Umbilical cord (tissue), 2 donors: ENCODE measurements around the gene TBRG4. TPM values are rescaled to one million over a fixed set of nuclear protein-coding genes. Genes with fewer than 3 reads are reported as not detected.
A peak's percentile ranks its signal among the peaks of the same experiment; 100 is the strongest.

Experiments used
- DNase-seq: peaks from one replicate; pipeline ENCODE4 v3.0.0-alpha.2; 2015; ENCODE audit warnings: low spot score
- total RNA-seq: library from RNA; depleted of rRNA; stranded (reverse); fragments of >200 nt; gene quantifications from one replicate; pipeline ENCODE4 v1.2.3, GENCODE V29; 2014; ENCODE audit warnings: low replicate concordance; ENCODE audit not compliant: insufficient read depth

The TBRG4 gene
- total RNA-seq, 1 donor from 2014 or later: 63.3 TPM

GRCh38 chr7:45143616-45144015, 32.1 kb upstream of the TBRG4 start:
- no peak for DNase-seq

GRCh38 chr7:45140827-45141226, 29.3 kb upstream of the TBRG4 start:
- no peak for DNase-seq

GRCh38 chr7:45138433-45139267, 27.2 kb upstream of the TBRG4 start:
- no peak for DNase-seq

DNA sequence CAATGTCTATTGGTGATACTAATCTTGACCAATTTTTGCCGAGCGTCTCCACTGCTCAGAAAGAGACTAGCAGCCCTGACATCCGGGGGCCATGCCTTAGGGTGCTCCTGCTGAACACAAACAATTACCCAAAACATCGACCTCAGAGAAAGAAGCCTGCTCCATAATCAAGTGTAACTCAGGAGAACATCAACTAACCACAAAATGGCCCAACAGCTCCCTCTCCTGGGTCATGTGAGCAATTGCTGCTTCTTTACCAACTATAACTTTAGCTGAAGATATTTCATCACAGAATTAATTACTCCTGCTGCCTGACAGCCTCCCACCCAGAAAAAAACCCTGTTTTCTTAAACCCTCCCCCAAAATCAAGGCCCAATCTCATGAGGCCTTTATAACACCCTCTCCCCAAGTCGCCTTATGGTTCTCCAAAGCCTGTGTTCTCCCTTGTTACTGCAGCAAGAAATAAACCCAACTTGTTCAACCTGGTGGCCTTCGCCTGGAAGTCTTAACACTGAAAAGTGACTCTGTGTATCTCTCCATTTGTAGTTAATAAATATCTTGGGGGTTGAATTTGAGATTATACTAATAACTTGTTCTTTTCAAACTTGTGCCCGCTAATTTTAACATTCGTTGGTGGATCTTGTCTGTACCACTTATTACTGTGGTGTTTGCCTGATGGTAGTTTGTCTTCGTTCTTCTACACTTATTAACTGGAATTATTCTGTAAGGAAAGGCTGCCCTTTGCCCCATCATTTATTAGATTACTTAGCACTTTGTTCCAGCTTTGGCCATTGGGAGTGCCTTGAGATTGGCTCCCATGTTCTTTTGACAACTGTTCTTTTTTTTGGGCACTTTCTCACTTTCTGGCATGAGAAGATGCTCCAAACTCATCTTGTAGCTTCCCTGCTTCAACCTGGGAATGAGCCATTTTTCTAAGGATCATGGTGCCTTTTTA, 24.9 kb upstream of the TBRG4 start:
- DNase-seq: peak; percentile 74

DNA sequence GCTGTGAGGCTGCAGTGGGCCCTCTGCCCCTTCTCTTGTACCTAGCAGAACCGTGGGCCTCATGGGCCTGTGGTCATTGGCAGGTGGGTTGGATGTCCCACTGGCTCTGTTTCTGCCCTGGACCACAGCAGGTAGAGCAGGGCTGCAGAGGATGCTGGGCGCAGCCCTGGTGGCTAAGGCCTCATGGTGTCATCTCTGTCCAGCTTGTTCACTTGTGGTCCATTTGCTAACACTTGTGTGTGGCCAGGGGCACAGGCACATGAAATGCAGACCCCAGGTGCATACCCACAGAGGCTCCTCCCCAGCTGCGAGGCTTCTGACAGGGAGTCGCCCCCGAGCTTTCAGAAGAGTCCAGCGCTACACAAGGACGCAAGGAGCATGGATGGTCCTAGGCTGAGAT, 22.4 kb upstream of the TBRG4 start:
- DNase-seq: no peak

DNA sequence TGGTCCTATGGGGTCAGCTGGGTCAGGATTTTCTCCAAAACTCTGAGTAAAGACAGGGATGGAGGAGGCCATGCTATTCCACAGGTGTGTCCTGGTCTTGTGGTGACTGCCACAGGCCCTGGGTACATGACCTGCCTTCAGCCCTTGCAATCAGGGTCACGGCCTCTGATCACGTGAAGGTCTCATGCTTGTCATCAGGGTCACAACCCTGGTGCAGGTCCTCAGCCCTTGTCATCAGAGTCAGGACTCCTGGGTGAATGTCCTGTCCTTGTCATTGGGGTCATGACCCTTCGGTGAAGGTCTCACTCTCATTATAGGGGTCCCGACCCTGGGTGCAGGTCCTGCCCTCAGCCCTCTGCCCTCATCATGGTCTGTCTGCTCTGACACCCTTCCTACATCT, 21.9 kb upstream of the TBRG4 start:
- no peak for DNase-seq

- no peak for DNase-seq
These were observed 21.3 kb upstream of the TBRG4 start for GRCh38 chr7:45132708-45133320.

- no peak for DNase-seq
These were observed 20.4 kb upstream of the TBRG4 start for GRCh38 chr7:45131891-45132290.

- DNase-seq: no peak
These were observed 19.4 kb upstream of the TBRG4 start for GRCh38 chr7:45130910-45131309.

GRCh38 chr7:45129906-45130305, 18.4 kb upstream of the TBRG4 start:
- no peak for DNase-seq

DNA sequence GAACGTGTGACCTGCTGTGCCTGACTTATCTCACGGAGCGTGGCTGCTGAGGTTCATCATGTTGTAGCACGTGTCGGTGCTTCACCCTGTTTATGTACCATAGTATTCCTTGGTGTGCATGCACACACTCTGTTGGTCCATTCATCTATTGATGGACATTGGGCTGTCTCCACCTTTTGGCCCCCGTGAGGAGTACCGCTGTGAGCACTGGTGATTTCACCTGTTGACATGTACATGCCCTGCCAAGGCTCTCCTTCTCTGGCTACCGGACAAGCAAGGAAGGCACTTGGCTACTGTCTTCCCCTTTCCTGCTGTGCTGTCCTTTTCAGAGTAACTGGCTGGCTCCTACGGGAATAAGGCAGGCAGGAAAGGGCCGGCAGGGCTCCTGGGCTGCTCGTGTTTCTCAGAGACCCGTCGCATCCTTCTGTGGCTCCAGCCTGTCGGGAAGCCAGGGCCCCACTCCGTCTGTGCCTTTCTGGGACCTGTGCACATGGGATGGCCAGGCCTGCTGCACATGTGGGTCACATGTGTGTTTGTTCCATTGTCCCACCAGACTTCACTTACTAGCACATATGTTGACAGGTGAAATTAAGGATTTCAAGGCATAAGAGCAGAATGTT, 17.8 kb upstream of the TBRG4 start:
- no peak for DNase-seq

DNA sequence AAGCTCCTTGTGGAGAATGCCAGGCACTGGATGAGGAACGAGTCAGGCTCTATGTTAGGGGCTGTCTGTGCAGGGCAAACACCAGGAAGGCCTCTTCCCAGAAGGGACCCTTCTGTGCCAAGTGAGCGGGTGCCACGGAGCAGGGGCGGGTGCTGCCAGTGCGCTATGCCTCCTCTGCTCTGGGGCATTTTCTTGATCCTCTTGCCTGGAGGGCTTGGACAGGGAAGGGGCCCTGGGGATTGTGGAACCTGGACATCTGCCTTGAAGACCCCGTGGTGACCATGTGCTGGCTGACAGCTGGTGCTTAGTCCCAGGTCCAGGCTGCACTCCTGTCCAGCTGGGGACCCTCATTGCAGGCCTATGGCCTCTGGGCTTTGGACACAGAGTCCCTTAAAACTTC, 15.4 kb upstream of the TBRG4 start:
- no peak for DNase-seq

DNA sequence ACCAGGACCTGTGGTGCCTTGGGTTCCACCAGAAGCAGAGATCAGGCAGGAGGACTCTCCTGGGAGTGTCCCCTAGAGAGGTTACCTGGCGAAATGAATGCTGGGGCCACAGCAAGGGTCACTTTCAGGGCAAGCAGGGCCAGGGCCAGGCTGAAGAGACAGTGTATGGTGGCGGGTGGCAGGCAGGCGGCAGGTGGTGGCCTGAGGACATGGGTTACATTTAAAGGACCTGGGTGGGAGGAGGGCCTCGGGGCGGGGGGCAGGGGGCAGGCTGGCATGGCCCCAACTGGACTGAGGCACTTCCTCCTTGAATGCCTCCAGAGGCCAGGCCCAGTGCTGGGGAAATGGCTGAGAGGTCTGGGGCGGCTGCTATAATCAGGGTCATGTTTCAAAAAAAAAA, 14.7 kb upstream of the TBRG4 start:
- DNase-seq: no peak

DNA sequence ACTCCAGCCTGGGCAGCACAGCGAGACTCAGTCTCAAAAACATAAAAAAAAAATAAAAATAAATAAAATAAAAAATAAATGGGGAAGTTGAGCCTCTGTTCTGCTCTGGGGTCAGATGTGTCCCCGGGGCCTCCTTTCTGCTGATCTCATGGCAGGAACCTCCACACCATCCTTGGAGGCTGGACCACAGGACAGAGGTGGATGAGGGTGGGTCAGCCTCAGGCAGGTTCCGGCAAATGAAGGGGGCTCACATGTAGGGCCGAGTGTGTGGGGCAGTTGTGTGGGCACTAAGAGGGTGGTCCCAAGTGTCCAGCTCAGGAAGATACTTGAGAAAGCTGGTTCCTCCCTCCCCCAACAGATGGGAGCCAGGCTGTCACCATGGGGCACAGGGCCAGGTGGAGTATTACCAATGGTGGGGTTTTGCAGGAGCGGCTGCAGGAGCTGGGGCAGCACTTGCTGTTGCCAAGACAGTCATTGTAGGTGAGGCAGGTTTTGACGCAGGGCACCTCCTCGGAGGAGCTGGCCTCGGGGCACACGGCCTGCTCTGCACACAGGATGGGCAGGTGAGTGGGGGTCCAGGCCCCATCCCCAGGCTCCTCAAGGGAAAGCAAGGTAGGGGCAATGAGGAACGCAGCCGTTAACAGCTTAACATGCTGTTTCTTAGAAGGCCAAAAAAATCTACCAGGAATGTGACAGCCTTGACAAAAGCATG, 13.9 kb upstream of the TBRG4 start:
- DNase-seq: no peak

DNA sequence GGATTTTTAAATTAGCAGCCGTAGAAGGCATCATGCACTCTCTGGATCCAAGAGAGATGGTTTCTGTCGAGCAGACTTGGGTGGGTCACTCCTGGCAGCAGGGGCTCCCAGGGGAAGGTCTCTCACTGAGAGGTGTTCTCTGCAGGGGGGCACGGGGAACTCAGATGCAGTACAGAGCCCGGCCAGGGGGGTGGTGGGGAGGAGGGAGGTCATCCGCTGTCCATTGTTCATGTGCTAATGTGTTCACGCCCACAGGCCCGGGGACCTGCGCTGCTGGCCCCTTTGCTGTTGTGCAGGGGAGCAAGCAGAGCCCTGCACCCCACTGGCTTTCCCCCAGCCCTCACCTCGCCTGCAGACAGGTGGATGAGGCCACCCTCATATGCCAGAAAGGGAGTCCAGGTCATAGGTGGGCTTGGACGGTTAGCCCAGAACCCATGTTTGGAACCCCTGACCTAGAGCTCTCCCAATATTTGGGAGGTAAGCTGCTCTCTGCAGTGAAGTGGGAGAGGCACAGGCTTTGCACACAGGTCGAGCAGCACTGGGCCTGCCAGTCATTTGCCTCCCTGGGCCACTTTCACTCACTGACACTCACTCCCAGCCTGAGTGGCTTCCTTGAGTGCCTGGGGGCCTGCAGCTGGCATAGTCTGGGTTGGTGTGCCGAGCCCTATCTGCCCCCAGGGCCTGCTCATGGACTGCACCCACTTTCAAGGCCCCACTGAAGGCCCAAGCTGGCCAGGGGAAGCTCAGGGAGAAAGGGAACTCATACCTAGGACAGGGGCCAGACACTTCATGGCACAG, 12.6 kb upstream of the TBRG4 start:
- no peak for DNase-seq

- no peak for DNase-seq
These were observed 11.7 kb upstream of the TBRG4 start for GRCh38 chr7:45122975-45123860.

DNA sequence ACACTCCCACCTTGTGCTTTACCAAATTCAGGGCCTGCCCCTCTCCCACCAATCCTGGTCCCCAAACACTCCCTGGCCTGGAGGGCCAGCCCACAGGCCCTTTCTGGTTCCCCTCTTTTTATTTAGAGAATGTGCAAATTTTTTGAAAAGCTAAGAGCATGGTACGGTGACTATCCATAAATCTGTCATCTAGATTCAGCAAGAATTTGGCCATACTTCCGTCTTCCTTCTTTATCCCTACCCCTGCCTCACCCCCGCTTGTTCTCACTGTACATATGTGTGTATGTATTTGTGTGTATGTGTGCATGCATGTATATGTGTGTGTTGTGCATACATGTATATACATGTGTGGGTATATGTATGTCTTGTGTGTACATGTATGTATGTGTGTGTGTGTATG, 8.1 kb upstream of the TBRG4 start:
- no peak for DNase-seq

GRCh38 chr7:45118889-45119331, 7.4 kb upstream of the TBRG4 start:
- no peak for DNase-seq

- DNase-seq: no peak
These were observed 6.8 kb upstream of the TBRG4 start for GRCh38 chr7:45118292-45118691.
